IPS-18a (cell line): ENCODE measurements around the gene KLK10.

Source experiments
- H3K27ac ChIP-seq: one replicate; pipeline ENCODE4 v1.5.1; 2013; ENCODE audit warnings: low read length
- H3K27me3 ChIP-seq: one replicate; pipeline ENCODE4 v1.6.1; 2013; ENCODE audit warnings: mild to moderate bottlenecking, low read length; ENCODE audit not compliant: control insufficient read depth, insufficient read depth
- H3K36me3 ChIP-seq: one replicate; pipeline ENCODE4 v1.6.1; 2013; ENCODE audit warnings: low read depth, low read length; ENCODE audit not compliant: control insufficient read depth
- H3K4me1 ChIP-seq: one replicate; pipeline ENCODE4 v1.6.1; 2013; ENCODE audit warnings: low read depth, low read length; ENCODE audit not compliant: control insufficient read depth
- H3K4me3 ChIP-seq: one replicate; pipeline ENCODE4 v1.5.1; 2013; ENCODE audit warnings: low read length
- H3K9ac ChIP-seq: one replicate; pipeline ENCODE4 v1.6.1; 2013; ENCODE audit warnings: mild to moderate bottlenecking, low read length, moderate library complexity
- H3K9me3 ChIP-seq: one replicate; pipeline ENCODE4 v1.6.1; 2013; ENCODE audit warnings: low read depth, low read length; ENCODE audit not compliant: control insufficient read depth

The KLK10 gene

DNA sequence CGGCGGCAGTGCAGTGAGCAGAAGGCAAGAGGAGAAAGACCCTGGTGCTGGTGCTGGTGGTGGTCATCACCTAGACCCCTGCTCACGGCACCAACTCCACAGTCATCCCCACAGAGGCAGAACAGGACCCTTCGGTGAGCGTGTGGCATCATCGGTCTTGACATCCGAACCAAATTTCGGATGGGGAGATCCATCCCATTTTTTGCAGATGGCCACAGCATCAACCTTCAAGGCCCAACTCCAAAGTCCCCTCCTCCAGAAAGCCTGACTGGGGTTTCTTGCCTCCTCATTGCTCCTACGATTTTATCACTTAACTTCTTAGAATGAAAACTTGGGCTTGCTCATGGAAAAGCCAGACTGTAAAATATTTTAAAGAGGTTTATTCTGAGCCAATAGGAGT lies 24.0 kb upstream of the KLK10 start:
- Histone ChIP-seq H3K27me3 (no peaks in the 10 kb centered on the region), H3K27ac (no peak overlapping the region), H3K4me1 (peaks cover 18% of the 10 kb centered on the region), H3K36me3 (no peaks in the 10 kb centered on the region), H3K9ac (no peak overlapping the region), H3K9me3 (no peaks in the 10 kb centered on the region), H3K4me3 (no peak overlapping the region)

DNA sequence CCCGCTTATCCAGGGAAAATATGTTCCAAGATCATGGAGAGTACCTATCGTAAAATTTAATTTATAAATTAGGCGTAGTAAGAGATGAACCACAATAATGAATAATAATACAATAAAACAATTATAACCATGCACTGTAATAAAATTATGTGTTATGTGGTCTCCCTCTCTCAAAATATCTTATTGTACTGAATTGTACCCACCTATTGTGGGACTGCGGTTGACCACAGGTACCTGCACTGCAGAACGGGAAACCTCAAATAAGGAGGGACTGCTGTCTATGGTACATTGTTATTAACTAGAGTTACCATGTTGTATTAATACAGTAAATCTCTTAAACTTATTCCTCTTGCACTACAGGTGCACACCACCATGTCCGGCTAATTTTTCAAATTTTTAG lies 20.6 kb upstream of the KLK10 start:
- Histone ChIP-seq H3K4me3 (no peak overlapping the region), H3K27ac (no peak overlapping the region), H3K27me3 (no peaks in the 10 kb centered on the region)

DNA sequence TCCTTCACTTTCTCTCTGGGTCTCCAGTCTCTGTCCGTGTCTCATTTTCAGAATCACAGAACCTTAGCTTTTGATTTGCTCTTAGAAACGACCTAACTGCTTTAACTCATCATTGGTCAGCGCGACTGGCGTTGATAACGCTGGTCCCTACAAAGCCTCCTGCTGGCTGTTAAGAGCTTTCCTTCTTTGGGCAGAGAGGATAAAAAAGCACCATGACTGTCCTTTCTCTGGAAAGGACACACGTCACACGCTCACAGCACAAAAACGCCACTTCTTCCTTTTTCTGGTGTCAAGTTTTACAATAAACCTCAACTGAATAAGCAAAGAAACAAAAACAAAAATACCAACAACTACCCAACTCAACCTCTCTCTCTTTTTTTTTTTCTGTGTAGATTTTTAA lies 17.0 kb upstream of the KLK10 start:
- Histone ChIP-seq H3K36me3 (no peaks in the 10 kb centered on the region), H3K9ac (no peak overlapping the region), H3K27me3 (no peaks in the 10 kb centered on the region), H3K9me3 (no peaks in the 10 kb centered on the region), H3K4me3 (no peak overlapping the region), H3K4me1 (no peaks in the 10 kb centered on the region), H3K27ac (no peak overlapping the region)

More for the DNA sequence above, 20.6 kb upstream of the KLK10 start:
- Histone ChIP-seq H3K4me1 (no peaks in the 10 kb centered on the region), H3K36me3 (no peaks in the 10 kb centered on the region), H3K9ac (no peak overlapping the region), H3K9me3 (no peaks in the 10 kb centered on the region)

DNA sequence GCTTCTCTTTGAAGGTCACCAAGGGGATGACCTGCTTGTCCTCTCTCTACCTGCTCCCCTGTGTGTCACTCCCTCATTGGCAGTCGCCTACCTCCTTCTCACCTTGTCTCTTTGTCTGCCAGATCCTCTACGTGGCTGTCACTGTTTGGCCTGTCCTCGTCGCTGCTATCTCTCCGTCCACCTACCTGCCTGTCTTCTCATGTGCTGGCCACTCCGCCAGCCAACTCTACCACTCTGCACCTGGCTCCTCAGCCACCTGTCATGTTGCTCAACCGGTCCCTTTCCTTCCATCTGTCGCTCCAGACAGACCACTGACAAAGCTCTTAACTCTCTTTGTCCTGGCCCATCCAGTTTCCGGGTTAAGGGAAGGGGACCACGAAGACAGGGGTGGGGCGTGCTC lies 15.2 kb upstream of the KLK10 start, which contains the start of gene KLK12:
Gene KLK12 (minus strand): TSS at position 299 of the 400 bp plus-strand sequence. CDS start 381 bp downstream, outside the sequence.
- H3K9me3 ChIP-seq = no peaks in the 10 kb centered on the region
- H3K4me3 ChIP-seq = no peak within 1 kb of the TSS
- no peaks in the 10 kb centered on the region for H3K27me3 ChIP-seq
- no peaks in the 10 kb centered on the region for H3K4me1 ChIP-seq
- H3K36me3 ChIP-seq = no peaks in the 10 kb centered on the region
- H3K9ac ChIP-seq = no peak within 1 kb of the TSS
- no peak within 1 kb of the TSS for H3K27ac ChIP-seq

DNA sequence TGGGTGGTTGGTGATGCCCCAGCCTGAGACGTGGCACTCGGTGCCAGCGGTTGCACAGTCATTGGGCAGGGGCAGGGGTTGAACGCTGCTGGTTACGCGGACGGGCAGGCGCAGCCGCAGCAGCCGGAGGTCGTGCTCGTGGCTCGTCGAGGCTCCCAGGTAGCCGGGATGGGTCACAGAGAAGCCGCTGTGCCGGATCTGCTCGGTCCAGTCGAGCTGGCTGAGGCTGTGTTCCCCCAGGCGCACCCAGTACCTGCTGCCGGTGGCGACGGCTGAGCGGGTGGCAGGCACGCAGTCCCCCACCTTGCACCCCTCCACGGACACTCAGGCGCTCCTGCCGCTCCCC lies 12.3 kb upstream of the KLK10 start:
- H3K36me3 ChIP-seq = no peaks in the 10 kb centered on the region
- H3K9me3 ChIP-seq = no peaks in the 10 kb centered on the region
- no peaks in the 10 kb centered on the region for H3K27me3 ChIP-seq
- no peak overlapping the region for H3K4me3 ChIP-seq
- H3K9ac ChIP-seq = no peak overlapping the region
- no peaks in the 10 kb centered on the region for H3K4me1 ChIP-seq
- no peak overlapping the region for H3K27ac ChIP-seq

DNA sequence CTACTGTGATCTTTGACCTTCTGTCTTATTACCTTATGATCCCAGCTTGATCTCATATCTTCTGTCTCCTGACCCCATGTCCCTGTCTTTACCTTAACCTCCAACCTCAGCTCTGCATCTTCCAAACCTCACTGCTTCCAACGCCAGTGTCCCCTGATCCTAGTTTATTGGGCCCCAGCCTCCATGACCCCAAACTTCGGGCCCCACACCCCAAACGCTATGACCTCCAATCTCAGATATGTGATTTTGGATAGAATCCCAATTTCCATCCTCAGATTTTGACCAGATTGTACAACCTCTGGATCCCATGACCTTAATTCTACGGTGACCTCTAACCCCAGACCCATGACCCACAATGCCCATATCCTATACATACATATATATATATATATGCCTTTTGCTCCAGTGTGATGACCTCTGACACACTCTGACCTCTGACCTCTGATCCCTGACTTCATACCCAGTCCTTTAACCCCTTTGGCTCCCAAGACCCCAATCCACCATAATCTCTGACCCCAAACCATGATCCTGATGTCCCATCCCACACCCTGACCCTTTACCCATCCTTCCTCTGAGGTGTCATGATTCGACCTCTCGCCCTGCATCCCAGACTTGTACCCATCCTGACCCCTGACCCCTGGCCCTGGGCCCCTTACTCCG lies 11.8 kb upstream of the KLK10 start:
- Histone ChIP-seq H3K9me3 (no peaks in the 10 kb centered on the region), H3K4me3 (no peak overlapping the region), H3K27ac (no peak overlapping the region), H3K9ac (no peak overlapping the region), H3K27me3 (no peaks in the 10 kb centered on the region), H3K36me3 (no peaks in the 10 kb centered on the region), H3K4me1 (no peaks in the 10 kb centered on the region)

DNA sequence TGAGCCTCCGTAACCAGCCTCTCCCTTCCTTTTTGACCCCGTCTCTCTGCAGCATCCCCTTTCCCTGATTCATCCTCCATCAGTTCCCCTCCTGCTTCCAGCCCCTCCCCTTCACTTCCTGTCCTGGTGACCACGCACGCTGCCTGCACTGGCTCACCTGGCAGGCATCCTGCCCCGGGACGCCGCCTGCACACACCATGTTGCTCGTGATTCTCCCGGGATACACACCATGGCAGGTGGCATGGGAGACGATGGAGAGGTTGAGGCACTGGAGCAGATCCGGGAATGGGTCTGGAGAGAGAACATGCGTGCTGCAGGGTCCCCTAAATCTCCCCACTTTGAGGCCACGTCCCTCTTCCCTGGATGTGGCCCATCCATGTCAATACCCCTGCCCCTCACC lies 11.1 kb upstream of the KLK10 start:
- H3K4me1 ChIP-seq = no peaks in the 10 kb centered on the region
- no peaks in the 10 kb centered on the region for H3K36me3 ChIP-seq
- no peak overlapping the region for H3K9ac ChIP-seq
- no peaks in the 10 kb centered on the region for H3K27me3 ChIP-seq
- no peak overlapping the region for H3K27ac ChIP-seq
- no peak overlapping the region for H3K4me3 ChIP-seq
- no peaks in the 10 kb centered on the region for H3K9me3 ChIP-seq

DNA sequence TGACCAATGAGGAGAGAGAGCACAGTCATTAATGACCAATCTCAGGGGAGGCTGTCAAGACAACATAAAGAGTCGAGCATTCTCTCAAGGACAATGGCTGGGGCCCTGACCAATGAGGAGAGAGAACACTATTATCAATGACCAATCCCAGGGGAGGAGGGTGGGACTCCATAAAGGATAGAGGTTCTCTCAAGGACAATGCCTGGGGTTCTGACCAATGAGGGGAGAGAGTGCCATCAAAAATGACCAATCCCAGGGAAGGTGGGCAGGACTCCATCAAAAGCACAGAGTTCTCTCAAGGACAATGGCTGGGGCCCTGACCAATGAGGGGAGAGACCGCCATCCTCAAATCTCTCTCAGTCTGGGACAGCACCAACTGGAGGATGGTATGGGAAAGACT lies 10.2 kb upstream of the KLK10 start:
- H3K27me3 ChIP-seq = no peaks in the 10 kb centered on the region
- no peak overlapping the region for H3K27ac ChIP-seq
- no peaks in the 10 kb centered on the region for H3K36me3 ChIP-seq
- H3K9me3 ChIP-seq = no peaks in the 10 kb centered on the region
- H3K9ac ChIP-seq = no peak overlapping the region
- peaks cover 8% of the 10 kb centered on the region for H3K4me1 ChIP-seq
- no peak overlapping the region for H3K4me3 ChIP-seq

DNA sequence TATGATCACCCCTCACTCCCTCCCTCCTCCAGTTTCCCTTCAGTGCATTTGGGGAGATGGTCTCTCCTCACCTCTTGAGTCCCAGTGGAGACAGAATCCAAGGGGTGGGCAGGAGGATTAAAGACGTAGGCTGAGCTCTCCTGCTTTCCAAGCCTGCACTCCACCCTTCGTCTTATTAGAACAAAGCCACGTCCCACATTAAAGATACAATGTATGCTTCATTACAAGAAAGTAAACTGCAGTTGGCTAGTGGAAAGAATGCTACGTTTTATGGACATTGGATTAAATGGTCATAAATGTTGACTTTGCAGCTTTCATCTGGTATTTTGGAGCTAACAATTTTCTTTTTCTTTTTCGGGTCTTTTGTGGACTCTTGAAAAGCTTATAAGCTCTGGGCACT lies 8.4 kb upstream of the KLK10 start:
- Histone ChIP-seq H3K4me1 (peaks cover 9% of the 10 kb centered on the region), H3K9ac (no peak overlapping the region), H3K9me3 (no peaks in the 10 kb centered on the region), H3K4me3 (no peak overlapping the region), H3K27ac (no peak overlapping the region), H3K36me3 (no peaks in the 10 kb centered on the region), H3K27me3 (no peaks in the 10 kb centered on the region)

DNA sequence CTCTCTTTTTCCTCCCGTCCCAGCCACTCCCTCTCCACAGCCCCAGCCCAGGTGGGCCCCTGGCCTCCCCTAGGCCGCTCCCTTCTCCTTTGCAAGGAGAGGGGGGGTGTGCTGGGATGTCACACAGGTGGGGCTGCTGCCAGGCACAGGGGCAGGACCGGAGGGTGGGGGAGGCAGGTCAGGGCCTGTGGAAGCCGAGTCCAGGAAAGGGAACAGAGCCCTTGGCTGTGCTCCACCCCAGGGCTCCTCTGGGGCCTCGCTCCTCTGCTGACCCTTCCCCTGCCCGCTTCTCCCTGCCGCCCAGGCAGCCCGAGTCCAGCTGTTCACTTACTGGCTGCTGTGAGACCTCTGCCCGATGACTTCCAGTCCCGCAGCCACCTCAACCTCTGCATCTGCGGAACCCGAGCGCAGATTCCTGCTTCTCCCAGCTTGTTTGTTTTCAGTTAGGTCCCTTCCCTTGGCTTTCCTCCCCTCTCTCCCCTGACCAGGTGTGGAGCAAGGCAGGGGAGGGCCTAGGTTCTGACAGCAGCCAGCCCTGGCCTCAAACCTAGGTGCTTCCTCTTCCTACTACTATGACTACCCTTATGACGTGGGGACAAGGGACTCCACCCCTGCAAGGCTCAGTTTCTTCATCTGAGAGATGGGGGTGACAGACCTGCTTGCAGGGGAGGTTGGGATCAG lies 7.8 kb upstream of the KLK10 start:
- Histone ChIP-seq H3K9ac (no peak overlapping the region), H3K27ac (no peak overlapping the region), H3K4me1 (peaks cover 9% of the 10 kb centered on the region), H3K9me3 (no peaks in the 10 kb centered on the region), H3K36me3 (no peaks in the 10 kb centered on the region), H3K4me3 (no peak overlapping the region), H3K27me3 (no peaks in the 10 kb centered on the region)

DNA sequence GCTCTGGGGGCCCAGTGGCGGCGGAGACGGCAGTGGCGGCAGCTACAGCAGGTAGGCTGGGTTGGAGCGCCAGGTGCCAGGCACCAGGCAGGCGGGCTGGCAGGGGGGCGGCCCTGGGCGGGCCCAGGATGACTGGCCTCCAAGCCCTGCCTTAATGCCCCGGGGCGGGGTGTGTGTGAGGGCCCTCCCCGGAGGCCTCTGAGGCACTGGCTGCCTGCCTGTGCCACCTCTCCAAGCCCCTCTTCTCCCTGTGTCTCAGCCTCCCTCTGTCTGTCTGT lies 7.0 kb upstream of the KLK10 start, which contains the start of gene KLK11:
Gene KLK11 (minus strand): TSS at position 63 of the 278 bp plus-strand sequence. CDS start 985 bp downstream, outside the sequence.
- Histone ChIP-seq H3K9me3 (no peaks in the 10 kb centered on the region), H3K27me3 (no peaks in the 10 kb centered on the region), H3K9ac (no peak within 1 kb of the TSS), H3K4me1 (peaks cover 9% of the 10 kb centered on the region), H3K4me3 (no peak within 1 kb of the TSS), H3K36me3 (no peaks in the 10 kb centered on the region), H3K27ac (no peak within 1 kb of the TSS)
